ENCODE data around the gene PPFIA2.

PPFIA2 gene

GRCh38 chr12:81450920-81451739, 308.0 kb downstream of the PPFIA2 start:
- no peak for DNase-seq (ENCODE audit: low read depth in 2 of 2)

DNA sequence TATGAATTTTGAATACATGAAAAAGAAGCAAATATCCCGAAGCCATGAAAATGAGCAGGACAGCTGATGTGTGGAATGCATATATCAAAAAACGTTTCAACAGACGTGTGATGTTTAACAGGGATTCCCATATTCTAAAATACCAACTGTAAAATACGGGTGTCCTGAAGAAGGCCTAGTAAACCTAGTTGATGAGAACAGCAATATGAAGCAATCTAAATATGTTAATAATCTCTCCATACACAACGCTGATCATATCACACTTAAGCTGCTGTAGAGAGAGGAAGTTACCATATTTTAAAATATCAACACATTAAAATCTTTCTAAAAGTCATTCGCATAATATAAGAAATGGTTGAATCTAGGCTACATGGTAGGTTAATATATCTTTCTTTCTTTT, 317.5 kb downstream of the PPFIA2 start:
- no peak for DNase-seq (ENCODE audit: low read depth in 2 of 2)

- no peak for DNase-seq (ENCODE audit: low read depth in 2 of 2)
Measured at GRCh38 chr12:81440001-81440400, 319.1 kb downstream of the PPFIA2 start.

- DNase-seq (ENCODE audit: low read depth in 2 of 2), result no peak
Measured at GRCh38 chr12:81439344-81439743, 319.8 kb downstream of the PPFIA2 start.

GRCh38 chr12:81417056-81417455, 342.1 kb downstream of the PPFIA2 start:
- DNase-seq (ENCODE audit: low read depth in 2 of 2), result no peak

GRCh38 chr12:81416571-81416970, 342.6 kb downstream of the PPFIA2 start:
- no peak for DNase-seq (ENCODE audit: low read depth in 2 of 2)

- no peak for DNase-seq (ENCODE audit: low read depth in 2 of 2)
Measured at GRCh38 chr12:81414441-81414840, 344.7 kb downstream of the PPFIA2 start.

- DNase-seq (ENCODE audit: low read depth in 2 of 2), result no peak
Measured at GRCh38 chr12:81412940-81413339, 346.2 kb downstream of the PPFIA2 start.

- DNase-seq (ENCODE audit: low read depth in 2 of 2), result no peak
Measured at GRCh38 chr12:81403348-81403747, 355.8 kb downstream of the PPFIA2 start.

DNA sequence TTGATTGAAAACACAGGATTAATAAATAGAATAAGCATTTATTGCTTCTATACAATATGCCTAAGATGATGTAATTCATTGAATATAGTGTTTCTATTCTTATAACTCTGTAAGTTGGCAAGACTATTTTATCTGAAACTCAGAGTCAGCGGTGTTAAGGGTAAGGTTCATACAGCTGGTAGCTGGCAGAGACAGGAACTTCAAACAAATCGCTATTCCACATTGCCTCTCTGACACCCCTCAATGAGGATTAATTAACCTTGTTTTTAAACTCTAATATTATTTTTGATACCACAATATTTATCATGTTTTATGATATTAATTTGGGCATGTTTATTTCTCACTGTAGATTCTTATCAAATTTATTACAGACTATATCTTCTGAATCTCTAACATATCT, 357.9 kb downstream of the PPFIA2 start:
- DNase-seq (ENCODE audit: low read depth in 2 of 2), result no peak

- no peak for DNase-seq (ENCODE audit: low read depth in 2 of 2)
Measured at GRCh38 chr12:81400024-81400423, 359.1 kb downstream of the PPFIA2 start.

DNA sequence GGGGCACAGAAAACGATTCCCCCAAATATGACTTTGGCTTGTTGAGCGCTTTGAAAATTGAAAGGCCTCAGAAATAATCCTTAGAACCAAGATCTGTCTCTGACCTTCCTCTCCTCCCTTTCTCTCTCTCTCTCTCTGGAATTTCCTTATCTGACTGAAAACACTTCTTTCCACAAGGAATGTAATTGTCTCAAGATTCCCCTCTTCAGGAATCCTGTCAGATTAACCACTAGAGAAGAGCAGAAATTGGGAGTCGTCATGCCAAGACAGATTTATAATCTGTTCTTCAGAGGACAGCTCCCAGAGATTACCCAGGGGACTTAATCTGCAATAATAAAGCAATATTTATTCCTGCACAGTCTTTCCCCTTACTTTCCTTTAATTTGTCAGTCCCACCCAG, 363.7 kb downstream of the PPFIA2 start:
- DNase-seq (ENCODE audit: low read depth in 2 of 2), result no peak

DNA sequence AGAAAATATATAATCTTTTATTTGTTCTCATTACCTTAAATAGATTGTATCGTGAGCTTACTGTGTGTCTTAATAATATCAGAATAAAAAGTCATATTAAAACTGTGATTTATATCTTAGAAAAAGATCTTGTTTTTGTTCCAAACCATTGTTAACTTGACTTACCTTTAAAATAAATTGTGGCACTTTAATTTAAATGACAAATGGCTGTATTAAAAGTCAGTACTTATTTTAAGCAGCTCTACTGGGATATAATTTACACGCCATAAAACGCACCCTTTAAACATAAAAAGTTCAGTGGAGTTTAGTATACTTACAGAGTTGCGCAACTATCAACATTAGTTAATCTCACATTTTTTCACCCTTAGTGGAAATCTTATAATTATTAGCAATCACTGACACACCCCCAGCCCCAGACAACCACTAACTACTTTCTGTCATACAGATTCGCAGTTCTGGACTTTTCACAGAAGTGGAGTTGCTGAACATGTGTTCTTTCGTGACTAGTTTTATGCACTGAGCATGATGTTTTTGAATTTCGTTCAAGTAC, 369.5 kb downstream of the PPFIA2 start:
- DNase-seq (ENCODE audit: low read depth in 2 of 2), result no peak

- DNase-seq (ENCODE audit: low read depth in 2 of 2), result no peak
Measured at GRCh38 chr12:81386101-81386500, 373.0 kb downstream of the PPFIA2 start.

GRCh38 chr12:81381951-81382350, 377.2 kb downstream of the PPFIA2 start:
- no peak for DNase-seq (ENCODE audit: low read depth in 2 of 2)

GRCh38 chr12:81378601-81379285, 380.4 kb downstream of the PPFIA2 start:
- DNase-seq (ENCODE audit: low read depth in 2 of 2), result no peak

- no peak for DNase-seq (ENCODE audit: low read depth in 2 of 2)
Measured at GRCh38 chr12:81377771-81378170, 381.4 kb downstream of the PPFIA2 start.

DNA sequence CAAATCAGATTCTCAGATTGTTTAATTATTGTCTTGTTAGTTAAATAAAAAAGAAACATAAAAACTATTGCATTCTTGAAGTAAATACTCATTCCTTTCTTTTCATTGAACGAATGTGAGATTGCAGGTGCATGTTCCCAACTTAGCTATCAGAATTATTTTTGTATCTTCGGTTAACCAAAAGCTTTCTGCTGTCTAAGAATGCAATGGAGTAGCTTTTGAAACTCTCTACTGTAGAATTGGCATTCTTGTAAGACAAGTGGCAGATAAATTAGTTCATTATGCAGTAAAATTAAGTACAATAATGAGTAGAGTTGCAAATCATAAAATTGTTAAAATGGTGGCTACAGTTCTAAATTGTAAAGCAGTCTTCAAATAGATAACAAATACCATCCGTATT, 383.2 kb downstream of the PPFIA2 start:
- DNase-seq (ENCODE audit: low read depth in 2 of 2), result no peak

DNA sequence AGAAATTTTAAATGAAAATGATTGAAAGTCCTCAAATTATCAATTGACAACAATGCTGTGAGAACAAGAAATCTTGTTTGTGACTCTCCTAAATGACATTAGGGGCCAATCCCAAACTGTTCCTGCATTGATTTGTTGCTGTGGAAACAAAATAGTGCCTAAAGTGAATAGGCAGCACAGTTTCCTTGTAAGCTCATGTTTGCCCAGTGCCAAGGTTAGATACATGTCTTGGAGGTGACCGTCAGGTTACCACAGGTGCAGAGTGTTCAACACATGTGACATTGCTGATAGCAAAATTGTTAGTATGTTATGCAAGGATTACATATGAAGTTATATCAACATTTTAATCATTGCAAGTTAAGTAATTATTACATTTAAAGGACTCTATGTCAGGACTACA, 388.7 kb downstream of the PPFIA2 start:
- no peak for DNase-seq (ENCODE audit: low read depth in 2 of 2)

DNA sequence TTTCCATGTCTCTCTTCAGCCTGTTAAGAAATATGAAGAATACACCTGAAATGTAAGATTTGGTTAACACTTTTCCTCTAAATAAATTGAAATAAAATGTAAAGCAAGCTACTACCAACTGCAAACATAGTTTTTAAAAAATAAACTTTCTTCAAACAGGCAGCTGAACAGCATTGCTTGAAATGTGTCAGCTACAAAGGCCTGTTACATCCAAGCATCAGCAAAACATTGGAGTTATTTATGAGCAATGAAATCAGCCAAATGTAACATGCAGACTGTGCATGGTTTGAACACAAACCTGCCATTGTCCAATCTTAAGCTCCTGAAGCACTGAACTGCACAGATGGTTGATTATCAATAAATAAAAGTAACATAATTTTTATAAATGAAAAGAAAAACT, 390.0 kb downstream of the PPFIA2 start:
- no peak for DNase-seq (ENCODE audit: low read depth in 2 of 2)

DNA sequence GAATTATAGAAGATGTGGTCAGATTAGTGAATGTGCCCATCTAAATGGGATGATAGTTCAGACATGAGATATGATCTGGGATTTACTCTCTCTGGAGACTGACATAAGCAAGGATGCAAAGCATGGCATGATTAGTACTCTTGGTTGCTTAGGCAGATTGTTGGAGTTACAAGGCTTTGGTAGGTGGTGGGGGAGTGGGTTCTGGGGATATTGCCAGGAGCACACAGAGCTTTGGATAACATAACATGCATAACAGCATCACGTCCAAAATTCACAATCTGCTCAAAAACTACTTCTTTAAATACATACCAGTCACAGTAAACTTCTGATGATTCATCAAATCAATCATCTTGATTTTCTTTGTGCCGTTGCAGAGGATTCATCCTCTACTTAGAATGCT, 393.9 kb downstream of the PPFIA2 start:
- DNase-seq (ENCODE audit: low read depth in 2 of 2), result no peak

- no peak for DNase-seq (ENCODE audit: low read depth in 2 of 2)
Measured at GRCh38 chr12:81360916-81361315, 398.2 kb downstream of the PPFIA2 start.

DNA sequence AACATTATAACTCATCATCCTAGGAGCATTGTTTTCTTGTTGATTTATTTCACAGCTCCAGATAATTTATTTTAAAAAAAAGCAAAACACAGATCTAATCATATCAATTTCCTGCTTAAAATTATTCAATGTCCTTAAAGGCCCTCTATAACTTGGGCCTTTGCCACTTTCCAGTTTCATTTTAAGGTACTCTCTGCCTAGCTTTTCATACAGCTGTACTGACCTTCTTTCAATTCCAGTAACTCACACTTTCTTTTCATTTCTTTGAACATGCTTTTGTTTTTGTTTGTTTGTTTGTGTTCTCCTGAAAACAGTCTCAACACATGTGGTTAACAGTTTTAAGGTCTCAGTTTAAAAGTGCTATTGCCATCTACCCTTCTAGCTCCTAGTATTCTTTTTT, 399.4 kb downstream of the PPFIA2 start:
- no peak for DNase-seq (ENCODE audit: low read depth in 2 of 2)
